ENCODE data around the gene MIB1. TPM values are rescaled to one million over a fixed set of nuclear protein-coding genes. Genes with fewer than 3 reads are reported as not detected.
A peak's percentile ranks its signal among the peaks of the same experiment; 100 is the strongest.

The MIB1 gene
- total RNA-seq, 2 experiments from 2014 or later = 22.8 to 26.2 TPM

DNA sequence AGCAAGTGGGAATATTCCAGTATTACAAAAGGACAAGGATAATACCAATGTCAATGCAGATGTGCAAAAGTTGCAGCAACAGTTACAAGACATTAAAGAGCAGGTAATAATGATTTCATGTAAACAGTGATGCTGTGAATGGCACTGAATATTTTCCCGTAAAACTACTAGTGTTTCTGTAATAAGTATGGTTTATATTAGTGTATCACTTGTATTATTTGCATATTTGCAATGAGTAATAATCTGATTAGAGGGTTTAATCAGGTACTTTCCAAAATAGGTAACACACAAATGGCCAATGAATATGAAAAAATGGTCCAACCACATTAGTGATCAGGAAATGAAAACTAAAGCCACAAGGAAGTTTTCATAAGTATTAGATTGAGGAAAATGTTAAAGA, 118.0 kb downstream of the MIB1 start:
- intact Hi-C loops (cut with micrococcal nuclease) = no loop called here
- Mint-ChIP-seq H3K27me3 (ENCODE audit: low read depth) (no peaks in the 10 kb centered on the region), H3K27ac (no peak overlapping the region), H3K4me1 (ENCODE audit: low read depth) (no peaks in the 10 kb centered on the region), H3K4me3 (no peak overlapping the region), H3K36me3 (ENCODE audit: low read depth) (peaks cover 20% of the 10 kb centered on the region), H3K9me3 (no peaks in the 10 kb centered on the region)
- no peak for DNase-seq
- CTCF ChIA-PET = no interaction called here

GRCh38 chr18:21864386-21864785, 123.8 kb downstream of the MIB1 start:
- CTCF ChIA-PET = no interaction called here
- Mint-ChIP-seq H3K27ac (no peak overlapping the region), H3K27me3 (ENCODE audit: low read depth) (no peaks in the 10 kb centered on the region), H3K4me1 (ENCODE audit: low read depth) (no peaks in the 10 kb centered on the region), H3K4me3 (no peak overlapping the region), H3K9me3 (no peaks in the 10 kb centered on the region), H3K36me3 (ENCODE audit: low read depth) (peaks cover 22% of the 10 kb centered on the region)
- intact Hi-C loops (cut with micrococcal nuclease) = no loop called here
- no peak for DNase-seq

DNA sequence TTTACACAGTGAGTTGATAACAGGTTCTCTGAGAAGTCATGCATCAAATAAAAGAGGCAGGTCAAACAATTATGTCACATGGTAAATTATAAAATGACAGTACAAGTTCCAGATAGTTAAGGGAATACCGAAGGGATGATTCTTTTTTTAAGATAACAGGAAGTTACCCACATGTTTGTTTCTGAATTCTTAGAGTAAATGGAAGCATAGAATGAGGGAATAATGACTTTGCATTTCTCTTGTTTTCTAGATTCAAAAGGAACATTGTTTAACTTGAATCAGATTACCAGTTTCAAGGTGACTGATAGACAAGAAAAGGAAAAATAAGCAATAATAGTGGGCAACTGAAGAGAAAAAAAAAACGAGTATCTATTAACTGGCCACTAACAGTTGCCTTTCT, 124.5 kb downstream of the MIB1 start:
- intact Hi-C loops (cut with micrococcal nuclease) = no loop called here
- CTCF ChIA-PET = no interaction called here
- no peaks in the 10 kb centered on the region for H3K27me3 Mint-ChIP-seq (ENCODE audit: low read depth)
- DNase-seq = no peak
- no peaks in the 10 kb centered on the region for H3K4me1 Mint-ChIP-seq (ENCODE audit: low read depth)
- H3K9me3 Mint-ChIP-seq = no peaks in the 10 kb centered on the region
- peaks cover 18% of the 10 kb centered on the region for H3K36me3 Mint-ChIP-seq (ENCODE audit: low read depth)
- no peak overlapping the region for H3K4me3 Mint-ChIP-seq
- H3K27ac Mint-ChIP-seq = no peak overlapping the region

GRCh38 chr18:21868770-21869169, 128.2 kb downstream of the MIB1 start:
- CTCF ChIA-PET = no interaction called here
- intact Hi-C loops (cut with micrococcal nuclease) = no loop called here
- no peak overlapping the region for H3K4me3 Mint-ChIP-seq
- H3K36me3 Mint-ChIP-seq (ENCODE audit: low read depth) = peaks cover 9% of the 10 kb centered on the region
- peaks cover 6% of the 10 kb centered on the region for H3K9me3 Mint-ChIP-seq
- H3K27me3 Mint-ChIP-seq (ENCODE audit: low read depth) = no peaks in the 10 kb centered on the region
- no peak for DNase-seq
- H3K4me1 Mint-ChIP-seq (ENCODE audit: low read depth) = no peaks in the 10 kb centered on the region
- H3K27ac Mint-ChIP-seq = no peak overlapping the region

GRCh38 chr18:21889570-21889969, 149.0 kb downstream of the MIB1 start:
- Mint-ChIP-seq H3K36me3 (ENCODE audit: low read depth) (no peaks in the 10 kb centered on the region), H3K9me3 (peaks cover 1% of the 10 kb centered on the region), H3K4me1 (ENCODE audit: low read depth) (no peaks in the 10 kb centered on the region), H3K27ac (no peak overlapping the region), H3K4me3 (no peak overlapping the region), H3K27me3 (ENCODE audit: low read depth) (peaks cover 8% of the 10 kb centered on the region)
- CTCF ChIA-PET = no interaction called here
- intact Hi-C loops (cut with micrococcal nuclease) = no loop called here
- DNase-seq = no peak

DNA sequence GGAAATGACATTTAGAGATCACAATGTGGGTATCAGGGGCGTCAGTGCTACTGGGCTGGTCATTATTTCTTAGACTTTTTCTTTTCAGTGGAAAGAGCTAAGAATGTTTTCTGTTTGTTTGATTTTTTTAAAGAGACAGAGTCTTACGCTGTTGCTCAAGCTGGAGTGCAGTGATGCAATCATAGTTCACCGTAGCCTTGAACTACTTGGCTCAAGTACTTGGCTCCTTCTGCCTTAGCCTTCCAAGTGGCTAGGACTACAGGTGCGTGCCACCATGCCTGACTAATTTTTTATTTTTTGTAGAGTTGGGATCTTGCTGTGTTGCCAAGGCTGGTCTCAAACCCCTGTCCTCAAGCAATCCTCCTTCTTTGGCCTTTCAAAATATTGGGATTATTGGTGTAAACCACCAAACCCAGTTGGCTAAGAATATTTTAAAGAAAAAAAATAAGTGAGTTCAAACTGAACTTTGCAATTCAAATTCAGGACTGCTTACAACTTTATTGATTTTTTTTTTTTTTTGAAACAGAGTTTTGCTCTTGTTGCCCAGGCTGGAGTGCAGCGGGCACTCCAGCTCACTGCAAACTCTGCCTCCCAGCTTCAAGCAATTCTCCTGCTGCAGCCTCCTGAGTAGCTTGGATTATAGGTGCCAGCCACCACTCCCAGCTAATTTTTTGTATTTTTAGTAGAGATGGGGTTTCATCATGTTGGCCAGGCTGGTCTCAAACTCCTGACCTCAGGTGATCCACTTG, 154.2 kb downstream of the MIB1 start:
- H3K4me3 Mint-ChIP-seq = no peak overlapping the region
- H3K4me1 Mint-ChIP-seq (ENCODE audit: low read depth) = peaks cover 5% of the 10 kb centered on the region
- no peak for DNase-seq
- peaks cover 18% of the 10 kb centered on the region for H3K27me3 Mint-ChIP-seq (ENCODE audit: low read depth)
- no peaks in the 10 kb centered on the region for H3K9me3 Mint-ChIP-seq
- H3K27ac Mint-ChIP-seq = no peak overlapping the region
- CTCF ChIA-PET = no interaction called here
- H3K36me3 Mint-ChIP-seq (ENCODE audit: low read depth) = no peaks in the 10 kb centered on the region
- intact Hi-C loops (cut with micrococcal nuclease) = loop anchor here (10.0 kb wide), 1 partner anchor 810 kb away; no protein-coding TSS in a partner anchor

- Mint-ChIP-seq H3K36me3 (ENCODE audit: low read depth) (no peaks in the 10 kb centered on the region), H3K27me3 (ENCODE audit: low read depth) (peaks cover 11% of the 10 kb centered on the region), H3K4me3 (no peak overlapping the region), H3K9me3 (no peaks in the 10 kb centered on the region), H3K4me1 (ENCODE audit: low read depth) (peaks cover 5% of the 10 kb centered on the region), H3K27ac (no peak overlapping the region)
- intact Hi-C loops (cut with micrococcal nuclease) = loop anchor here (1.0 to 10.0 kb wide), 3 partner anchors 59 to 808 kb away; no protein-coding TSS in a partner anchor
- CTCF ChIA-PET = no interaction called here
- DNase-seq = no peak
Observed at GRCh38 chr18:21896732-21897336, 156.2 kb downstream of the MIB1 start.

GRCh38 chr18:21897811-21898210, 157.2 kb downstream of the MIB1 start:
- no peak overlapping the region for H3K4me3 Mint-ChIP-seq
- peaks cover 11% of the 10 kb centered on the region for H3K27me3 Mint-ChIP-seq (ENCODE audit: low read depth)
- CTCF ChIA-PET = interaction anchor here (0.6 to 1.7 kb wide), 4 partner anchors 58 to 708 kb away, joined by 3 to 7 read pairs (median 4); no protein-coding TSS in a partner anchor
- peak; percentile 46 for DNase-seq
- no peaks in the 10 kb centered on the region for H3K9me3 Mint-ChIP-seq
- no peak overlapping the region for H3K27ac Mint-ChIP-seq
- peaks cover 5% of the 10 kb centered on the region for H3K4me1 Mint-ChIP-seq (ENCODE audit: low read depth)
- no peaks in the 10 kb centered on the region for H3K36me3 Mint-ChIP-seq (ENCODE audit: low read depth)
- intact Hi-C loops (cut with micrococcal nuclease) = loop anchor here (1.0 to 10.0 kb wide), 3 partner anchors 58 to 807 kb away; no protein-coding TSS in a partner anchor

DNA sequence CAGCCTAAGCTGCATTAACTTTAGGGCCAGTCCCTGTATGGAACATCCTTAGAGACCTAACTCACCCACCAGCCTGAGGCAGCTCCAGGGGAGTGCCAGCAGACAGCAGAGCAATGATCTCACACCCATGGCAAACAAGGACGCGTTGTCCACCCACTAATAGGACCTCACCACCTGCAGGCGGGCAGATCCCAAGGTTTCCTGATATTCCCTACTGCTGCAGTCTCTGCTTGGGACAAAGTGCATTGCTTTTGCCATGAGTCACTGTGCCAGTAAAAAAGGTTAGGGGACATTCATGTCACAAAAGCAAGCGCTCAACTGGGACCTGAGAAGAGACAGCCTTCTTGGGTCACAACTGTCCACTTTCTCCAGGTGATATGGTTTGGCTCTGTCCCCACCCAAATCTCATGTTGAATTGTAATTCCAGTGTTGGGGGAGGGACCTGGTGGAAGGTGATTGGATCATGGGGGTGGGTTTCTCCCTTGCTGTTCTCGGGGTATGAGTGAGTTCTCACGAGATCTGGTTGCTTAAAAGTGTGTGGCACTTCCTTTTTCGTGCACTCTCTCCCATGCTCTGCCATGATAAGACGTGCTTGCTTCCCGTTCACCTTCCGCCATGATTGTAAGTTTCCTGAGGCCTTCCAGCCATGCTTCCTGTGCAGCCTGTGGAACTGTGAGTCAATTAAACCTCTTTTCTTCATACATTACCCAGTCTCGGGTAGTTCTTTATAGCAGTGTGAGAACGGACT, 160.2 kb downstream of the MIB1 start:
- Mint-ChIP-seq H3K27ac (no peak overlapping the region), H3K36me3 (ENCODE audit: low read depth) (no peaks in the 10 kb centered on the region), H3K4me1 (ENCODE audit: low read depth) (peaks cover 5% of the 10 kb centered on the region), H3K27me3 (ENCODE audit: low read depth) (peaks cover 11% of the 10 kb centered on the region), H3K9me3 (no peaks in the 10 kb centered on the region), H3K4me3 (no peak overlapping the region)
- DNase-seq = no peak
- CTCF ChIA-PET = no interaction called here
- intact Hi-C loops (cut with micrococcal nuclease) = no loop called here

- CTCF ChIA-PET = no interaction called here
- no peak overlapping the region for H3K27ac Mint-ChIP-seq
- peaks cover 9% of the 10 kb centered on the region for H3K27me3 Mint-ChIP-seq (ENCODE audit: low read depth)
- H3K4me1 Mint-ChIP-seq (ENCODE audit: low read depth) = peaks cover 5% of the 10 kb centered on the region
- no peak for DNase-seq
- H3K4me3 Mint-ChIP-seq = no peak overlapping the region
- H3K36me3 Mint-ChIP-seq (ENCODE audit: low read depth) = no peaks in the 10 kb centered on the region
- intact Hi-C loops (cut with micrococcal nuclease) = no loop called here
- H3K9me3 Mint-ChIP-seq = no peaks in the 10 kb centered on the region
Observed at GRCh38 chr18:21901423-21901945, 160.9 kb downstream of the MIB1 start.

DNA sequence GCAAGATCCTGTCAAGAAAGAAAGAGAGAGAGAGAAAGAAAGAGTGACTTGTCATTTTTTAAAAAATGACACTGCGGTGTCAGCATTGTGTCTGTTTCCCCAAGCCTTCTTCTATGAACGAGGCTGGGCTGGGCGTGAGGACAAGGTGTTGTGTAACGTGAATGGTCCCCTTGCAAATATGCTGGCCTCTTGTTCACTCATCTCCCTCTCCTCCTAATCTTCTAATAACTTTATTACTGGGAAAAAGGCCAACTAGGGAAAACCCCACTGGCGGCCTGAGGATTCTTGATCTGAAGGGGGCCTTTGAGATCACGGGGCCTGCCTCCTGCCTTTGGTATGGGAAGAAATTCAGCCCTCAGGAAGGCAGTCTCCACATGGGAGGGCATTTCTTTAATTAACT, 163.1 kb downstream of the MIB1 start:
- no peak for DNase-seq
- H3K4me1 Mint-ChIP-seq (ENCODE audit: low read depth) = no peaks in the 10 kb centered on the region
- H3K36me3 Mint-ChIP-seq (ENCODE audit: low read depth) = no peaks in the 10 kb centered on the region
- no peak overlapping the region for H3K27ac Mint-ChIP-seq
- no peak overlapping the region for H3K4me3 Mint-ChIP-seq
- no peaks in the 10 kb centered on the region for H3K27me3 Mint-ChIP-seq (ENCODE audit: low read depth)
- CTCF ChIA-PET = interaction anchor here (1.1 kb wide), 2 partner anchors 54 to 56 kb away, joined by 3 to 4 read pairs; no protein-coding TSS in a partner anchor
- H3K9me3 Mint-ChIP-seq = no peaks in the 10 kb centered on the region
- intact Hi-C loops (cut with micrococcal nuclease) = no loop called here

DNA sequence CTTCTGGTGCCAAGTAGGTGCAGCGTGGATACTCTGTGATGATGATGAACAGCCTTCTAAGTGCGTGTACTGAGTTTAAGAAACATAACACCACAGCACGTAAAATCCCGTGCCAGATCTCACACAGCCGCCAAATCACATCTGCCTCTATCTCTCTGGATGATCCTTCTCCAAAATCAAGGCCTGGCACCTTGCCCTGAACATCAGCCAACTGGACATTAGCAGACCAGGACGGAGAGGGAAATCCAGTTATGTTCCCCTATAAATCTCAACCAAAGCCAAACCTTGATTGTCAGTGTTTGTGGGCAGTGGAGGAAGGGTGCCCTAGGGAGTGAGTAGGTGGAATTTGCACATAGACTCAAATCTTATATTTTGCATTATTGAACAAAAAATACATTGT, 164.3 kb downstream of the MIB1 start:
- Mint-ChIP-seq H3K4me3 (no peak overlapping the region), H3K4me1 (ENCODE audit: low read depth) (no peaks in the 10 kb centered on the region), H3K27ac (no peak overlapping the region), H3K36me3 (ENCODE audit: low read depth) (no peaks in the 10 kb centered on the region), H3K27me3 (ENCODE audit: low read depth) (no peaks in the 10 kb centered on the region), H3K9me3 (no peaks in the 10 kb centered on the region)
- CTCF ChIA-PET = no interaction called here
- no peak for DNase-seq
- intact Hi-C loops (cut with micrococcal nuclease) = no loop called here
